Liver (tissue), 9 donors: ENCODE data around the gene ENAH. TPM values are rescaled to one million over a fixed set of nuclear protein-coding genes. Genes with fewer than 3 reads are reported as not detected.
"Not testable (repeated sequence)": the region's sequence is repeated elsewhere in the genome, so short reads cannot be mapped to it uniquely, and the experiment has no call there.

Source experiments
- DNase-seq: peaks from one replicate; pipeline ENCODE4 v3.0.0-alpha.2; 2017; ENCODE audit warnings: low spot score
- H3K27ac ChIP-seq, 2 donors: one replicate each; pipeline ENCODE4 v1.7.0; 2013; ENCODE audit warnings: inconsistent platforms in 2 of 2, low read length in 2 of 2, control low read depth in 1 of 2, low read depth in 1 of 2, mild to moderate bottlenecking in 1 of 2
- H3K27me3 ChIP-seq, 4 donors: one replicate each; pipeline versions ENCODE4 v1.6.1 to v1.7.0; 2013; ENCODE audit warnings: low read length in 3 of 4, inconsistent platforms in 1 of 4, mild to moderate bottlenecking in 1 of 4, moderate library complexity in 1 of 4; ENCODE audit not compliant: control insufficient read depth in 4 of 4, insufficient read depth in 4 of 4
- H3K36me3 ChIP-seq, 4 donors: one replicate each; pipeline versions ENCODE4 v1.6.1 to v1.7.0; 2013; ENCODE audit warnings: low read length in 3 of 4, mild to moderate bottlenecking in 3 of 4, low read depth in 1 of 4, moderate library complexity in 1 of 4; ENCODE audit not compliant: control insufficient read depth in 4 of 4, insufficient read depth in 3 of 4
- H3K4me1 ChIP-seq, 4 donors: one replicate each; pipeline versions ENCODE4 v1.6.1 to v1.7.0; 2013; ENCODE audit warnings: low read length in 3 of 4, mild to moderate bottlenecking in 3 of 4, moderate library complexity in 1 of 4; ENCODE audit not compliant: control insufficient read depth in 4 of 4, insufficient read depth in 4 of 4
- H3K4me3 ChIP-seq, 3 donors: one replicate each; pipeline versions ENCODE4 v1.6.1 to v1.7.0; 2013; ENCODE audit warnings: low read length in 3 of 3, control low read depth in 1 of 3, low read depth in 1 of 3, mild to moderate bottlenecking in 1 of 3
- H3K9ac ChIP-seq, 2 donors: one replicate each; pipeline ENCODE4 v1.7.0; 2013; ENCODE audit warnings: low read length in 2 of 2, mild to moderate bottlenecking in 2 of 2, moderate library complexity in 2 of 2, control low read depth in 1 of 2, low read depth in 1 of 2
- H3K9me3 ChIP-seq, 4 donors: one replicate each; pipeline versions ENCODE4 v1.6.1 to v1.7.0; 2013; ENCODE audit warnings: low read length in 3 of 4; ENCODE audit not compliant: control insufficient read depth in 4 of 4
- ATF3 ChIP-seq: IDR thresholded peaks from 2 replicates; pipeline ENCODE4 v1.6.1; 2016; ENCODE audit warnings: antibody characterized with exemption
- EGR1 ChIP-seq, 2 donors: IDR thresholded peaks; 2 replicates each; pipeline ENCODE4 v1.6.1; 2016 to 2018; ENCODE audit warnings: antibody characterized with exemption in 2 of 2, low read depth in 2 of 2
- FOXA1 ChIP-seq: IDR thresholded peaks from 2 replicates; pipeline ENCODE4 v1.6.1; 2016; ENCODE audit warnings: antibody characterized with exemption
- FOXA2 ChIP-seq: IDR thresholded peaks from 2 replicates; pipeline ENCODE4 v1.6.1; 2016; ENCODE audit warnings: antibody characterized with exemption
- GABPA ChIP-seq, 2 donors: IDR thresholded peaks in 1 of 2; conservative IDR thresholded peaks in 1 of 2; 2 replicates each; pipeline ENCODE4 v1.6.1; 2016; ENCODE audit warnings: antibody characterized with exemption in 2 of 2, mild to moderate bottlenecking in 1 of 2, moderate library complexity in 1 of 2
- HNF4A ChIP-seq, 2 donors: conservative IDR thresholded peaks; 2 replicates each; pipeline ENCODE4 v1.6.1; 2016; ENCODE audit warnings: antibody characterized with exemption in 2 of 2, mild to moderate bottlenecking in 2 of 2
- HNF4G ChIP-seq: IDR thresholded peaks from 2 replicates; pipeline ENCODE4 v1.6.1; 2016; ENCODE audit warnings: antibody characterized with exemption
- JUND ChIP-seq, 2 donors: IDR thresholded peaks; 2 replicates each; pipeline ENCODE4 v1.6.1; 2016; ENCODE audit warnings: antibody characterized with exemption in 2 of 2
- NR2F2 ChIP-seq: IDR thresholded peaks from 2 replicates; pipeline ENCODE4 v1.6.1; 2016; ENCODE audit warnings: antibody characterized with exemption
- RAD21 ChIP-seq, 2 donors: IDR thresholded peaks; 2 replicates each; pipeline ENCODE4 v1.6.1; 2016; ENCODE audit warnings: antibody characterized with exemption in 2 of 2, mild to moderate bottlenecking in 2 of 2
- RXRA ChIP-seq, 2 donors: IDR thresholded peaks; 2 replicates each; pipeline ENCODE4 v1.6.1; 2017 to 2018; ENCODE audit warnings: antibody characterized with exemption in 2 of 2, mild to moderate bottlenecking in 1 of 2
- SP1 ChIP-seq: IDR thresholded peaks from 2 replicates; pipeline ENCODE4 v1.6.1; 2018; ENCODE audit warnings: antibody characterized with exemption, mild to moderate bottlenecking
- TAF1 ChIP-seq: conservative IDR thresholded peaks from 2 replicates; pipeline ENCODE4 v1.6.1; 2016; ENCODE audit warnings: antibody characterized with exemption, mild to moderate bottlenecking
- YY1 ChIP-seq: IDR thresholded peaks from 2 replicates; pipeline ENCODE4 v1.6.1; 2016; ENCODE audit warnings: antibody characterized with exemption, mild to moderate bottlenecking
- WGBS: extraction: QIAGEN DNeasy Blood & Tissue Kit; methylation state at CpG from one replicate; pipeline ENCODE4 v1.1.7; 2013; 5-methylcytosine and 5-hydroxymethylcytosine counted together
- polyA plus RNA-seq, 2 donors: library from polyadenylated mRNA; stranded (reverse) in 1 of 2; unstranded in 1 of 2; fragments of 200-250 nt in 1 of 2; fragments of >200 nt in 1 of 2; fragmentation: Nextera tagmentation in 1 of 2; extraction: Ambion mirVana in 1 of 2; gene quantifications; one replicate each; pipeline versions ENCODE4 v1.2.1 to v1.2.3, GENCODE V29; 2013 to 2015
- total RNA-seq, 2 donors: library from RNA; depleted of rRNA; stranded (reverse); fragments of >200 nt; gene quantifications; one replicate each; pipeline ENCODE4 v1.2.3, GENCODE V29; 2014
- TF ChIP-seq, protein P1 (sequence below): fragments of 150-350 bp; IDR thresholded peaks from 2 replicates; pipeline ENCODE4 v1.5.1; 2017; ENCODE audit warnings: improper control_type of control experiment, low read depth, low read length; ENCODE audit not compliant: missing input control
- TF ChIP-seq, protein P2 (sequence below): IDR thresholded peaks from 2 replicates; pipeline ENCODE4 v1.6.1; 2016; ENCODE audit warnings: antibody characterized with exemption, mild to moderate bottlenecking
- donor health status: healthy.
- donor health status: healthy.
- donor health status: healthy.
- donor health status: healthy.
- donor health status: healthy.

ENAH gene
- total and polyA plus RNA-seq, 4 donors = 2.8 to 8.4 (median 4.5) TPM

DNA sequence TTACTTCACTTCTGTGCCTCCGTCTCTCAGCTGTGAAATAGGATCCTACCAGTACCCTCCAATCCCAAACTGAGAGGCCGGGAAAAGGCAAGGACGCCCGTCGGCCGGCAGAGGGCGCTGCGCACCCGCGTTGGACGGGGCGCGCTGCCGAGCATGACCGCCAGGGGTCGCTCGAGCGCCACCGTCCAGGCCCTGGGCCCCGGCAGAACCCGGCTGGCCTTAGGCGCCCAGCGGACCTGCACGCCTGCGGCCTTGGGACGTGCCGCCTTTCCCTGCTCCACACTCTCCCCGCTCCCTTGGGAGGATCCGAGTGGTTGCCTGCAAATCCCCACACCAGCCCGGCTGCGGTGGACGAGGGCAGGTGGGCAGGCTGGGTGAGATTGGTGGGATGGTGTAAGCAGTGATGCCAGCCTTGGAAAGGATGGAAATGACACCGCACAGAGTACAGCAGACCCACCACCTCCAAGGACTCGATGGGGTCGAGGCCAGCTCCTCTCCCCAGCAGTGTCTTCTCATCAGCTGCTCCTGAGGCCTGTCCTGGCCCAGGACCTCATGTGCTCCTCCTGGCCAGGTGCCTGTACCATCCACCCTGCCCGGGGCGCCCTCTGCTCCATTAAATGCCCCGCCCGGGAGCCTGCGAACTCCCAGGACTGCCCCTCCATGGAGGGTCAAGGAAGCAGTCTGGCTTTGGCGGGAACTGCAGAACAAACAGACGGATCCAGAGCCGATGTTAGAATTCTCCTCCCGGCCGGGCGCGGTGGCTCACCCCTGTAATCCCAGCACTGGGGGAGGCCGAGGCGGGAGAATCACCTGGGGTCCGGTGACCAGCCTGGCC lies 177.7 kb downstream of the ENAH start:
- no peaks in the 10 kb centered on the region for H3K27me3 ChIP-seq
- no peak overlapping the region for H3K4me3 ChIP-seq
- no peak overlapping the region for H3K27ac ChIP-seq
- 28% methylated on average over 50 of the region's 50 CpGs for WGBS
- H3K4me1 ChIP-seq = peaks cover 0 to 7% (median 4%) of the 10 kb centered on the region in 4 donors
- TF ChIP-seq TAF1 (no peak), RXRA (IDR thresholded peaks at IDR 0.05) (peak in 1 of 2 donors; percentile 7), JUND (IDR thresholded peaks at IDR 0.05) (no peak), GABPA (IDR thresholded peaks at IDR 0.05 in 1 of 2, conservative IDR thresholded peaks at IDR 0.05 in 1 of 2) (no peak), RAD21 (IDR thresholded peaks at IDR 0.05) (peak; percentile 96 to 98), NR2F2 (no peak), FOXA1 (no peak), ATF3 (no peak), YY1 (no peak), FOXA2 (no peak), HNF4G (no peak), SP1 (no peak)
- TF ChIP-seq, protein P1, sequence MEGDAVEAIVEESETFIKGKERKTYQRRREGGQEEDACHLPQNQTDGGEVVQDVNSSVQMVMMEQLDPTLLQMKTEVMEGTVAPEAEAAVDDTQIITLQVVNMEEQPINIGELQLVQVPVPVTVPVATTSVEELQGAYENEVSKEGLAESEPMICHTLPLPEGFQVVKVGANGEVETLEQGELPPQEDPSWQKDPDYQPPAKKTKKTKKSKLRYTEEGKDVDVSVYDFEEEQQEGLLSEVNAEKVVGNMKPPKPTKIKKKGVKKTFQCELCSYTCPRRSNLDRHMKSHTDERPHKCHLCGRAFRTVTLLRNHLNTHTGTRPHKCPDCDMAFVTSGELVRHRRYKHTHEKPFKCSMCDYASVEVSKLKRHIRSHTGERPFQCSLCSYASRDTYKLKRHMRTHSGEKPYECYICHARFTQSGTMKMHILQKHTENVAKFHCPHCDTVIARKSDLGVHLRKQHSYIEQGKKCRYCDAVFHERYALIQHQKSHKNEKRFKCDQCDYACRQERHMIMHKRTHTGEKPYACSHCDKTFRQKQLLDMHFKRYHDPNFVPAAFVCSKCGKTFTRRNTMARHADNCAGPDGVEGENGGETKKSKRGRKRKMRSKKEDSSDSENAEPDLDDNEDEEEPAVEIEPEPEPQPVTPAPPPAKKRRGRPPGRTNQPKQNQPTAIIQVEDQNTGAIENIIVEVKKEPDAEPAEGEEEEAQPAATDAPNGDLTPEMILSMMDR = peak; percentile 100
- TF ChIP-seq, protein P2, sequence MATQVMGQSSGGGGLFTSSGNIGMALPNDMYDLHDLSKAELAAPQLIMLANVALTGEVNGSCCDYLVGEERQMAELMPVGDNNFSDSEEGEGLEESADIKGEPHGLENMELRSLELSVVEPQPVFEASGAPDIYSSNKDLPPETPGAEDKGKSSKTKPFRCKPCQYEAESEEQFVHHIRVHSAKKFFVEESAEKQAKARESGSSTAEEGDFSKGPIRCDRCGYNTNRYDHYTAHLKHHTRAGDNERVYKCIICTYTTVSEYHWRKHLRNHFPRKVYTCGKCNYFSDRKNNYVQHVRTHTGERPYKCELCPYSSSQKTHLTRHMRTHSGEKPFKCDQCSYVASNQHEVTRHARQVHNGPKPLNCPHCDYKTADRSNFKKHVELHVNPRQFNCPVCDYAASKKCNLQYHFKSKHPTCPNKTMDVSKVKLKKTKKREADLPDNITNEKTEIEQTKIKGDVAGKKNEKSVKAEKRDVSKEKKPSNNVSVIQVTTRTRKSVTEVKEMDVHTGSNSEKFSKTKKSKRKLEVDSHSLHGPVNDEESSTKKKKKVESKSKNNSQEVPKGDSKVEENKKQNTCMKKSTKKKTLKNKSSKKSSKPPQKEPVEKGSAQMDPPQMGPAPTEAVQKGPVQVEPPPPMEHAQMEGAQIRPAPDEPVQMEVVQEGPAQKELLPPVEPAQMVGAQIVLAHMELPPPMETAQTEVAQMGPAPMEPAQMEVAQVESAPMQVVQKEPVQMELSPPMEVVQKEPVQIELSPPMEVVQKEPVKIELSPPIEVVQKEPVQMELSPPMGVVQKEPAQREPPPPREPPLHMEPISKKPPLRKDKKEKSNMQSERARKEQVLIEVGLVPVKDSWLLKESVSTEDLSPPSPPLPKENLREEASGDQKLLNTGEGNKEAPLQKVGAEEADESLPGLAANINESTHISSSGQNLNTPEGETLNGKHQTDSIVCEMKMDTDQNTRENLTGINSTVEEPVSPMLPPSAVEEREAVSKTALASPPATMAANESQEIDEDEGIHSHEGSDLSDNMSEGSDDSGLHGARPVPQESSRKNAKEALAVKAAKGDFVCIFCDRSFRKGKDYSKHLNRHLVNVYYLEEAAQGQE = no peak
- DNase-seq = peak; percentile 89
- H3K36me3 ChIP-seq = no peaks in the 10 kb centered on the region
- H3K9ac ChIP-seq = no peak overlapping the region
- H3K9me3 ChIP-seq = no peaks in the 10 kb centered on the region

- H3K4me1 ChIP-seq = peaks cover 0 to 7% (median 4%) of the 10 kb centered on the region in 4 donors
- TF ChIP-seq HNF4A (conservative IDR thresholded peaks at IDR 0.05) = peak in 1 of 2 donors; percentile 13
- no peak for TF ChIP-seq EGR1 (IDR thresholded peaks at IDR 0.05; ENCODE audit: low read depth in 2 of 2)
- no peak for TF ChIP-seq TAF1
- H3K27ac ChIP-seq = no peak overlapping the region
- H3K9me3 ChIP-seq = no peaks in the 10 kb centered on the region
- H3K36me3 ChIP-seq = no peaks in the 10 kb centered on the region
- H3K9ac ChIP-seq = no peak overlapping the region
- H3K4me3 ChIP-seq = no peak overlapping the region
- no peak for DNase-seq
- no peaks in the 10 kb centered on the region for H3K27me3 ChIP-seq
- whole genome bisulfite sequencing = 35% methylated on average over 13 of the region's 13 CpGs
Observed at GRCh38 chr1:225474439-225474985, 178.4 kb downstream of the ENAH start.

GRCh38 chr1:225473676-225474438 lies 179.1 kb downstream of the ENAH start:
- H3K9ac ChIP-seq, H3K27ac ChIP-seq, H3K9me3 ChIP-seq, DNase-seq, H3K36me3 ChIP-seq, H3K27me3 ChIP-seq, H3K4me1 ChIP-seq, H3K4me3 ChIP-seq: not testable (repeated sequence)
- WGBS = 94% methylated on average over 26 of the region's 26 CpGs

- not testable (repeated sequence) for H3K9ac ChIP-seq, H3K9me3 ChIP-seq, H3K4me3 ChIP-seq, H3K36me3 ChIP-seq, DNase-seq, H3K27ac ChIP-seq, H3K4me1 ChIP-seq, H3K27me3 ChIP-seq
- 75% methylated on average over 8 of the region's 8 CpGs for WGBS
Observed at GRCh38 chr1:225473266-225473665, 179.7 kb downstream of the ENAH start.
